H1 (cell line): ENCODE results near the gene TYRO3. TPM values are rescaled to one million over a fixed set of nuclear protein-coding genes. Genes with fewer than 3 reads are reported as not detected.

ENCODE experiments used
- CTCF ChIA-PET: fragments of 300-600 bp; sonication (Branson Sonifier 250); formaldehyde crosslinking; loops from one replicate; lab custom pipeline; 2021; ENCODE audit not compliant: partially characterized antibody; lab: Charles Lee
- POLR2A ChIA-PET: fragments of 300-600 bp; sonication (Branson Sonifier 250); formaldehyde crosslinking; loops from one replicate; lab custom pipeline; 2021; ENCODE audit warnings: inconsistent platforms; ENCODE audit not compliant: partially characterized antibody; lab: Charles Lee
- DNase-seq, 2 experiments: peaks; one replicate each; pipeline versions ENCODE4 v3.0.0 to v3.0.0-alpha.2; 2010 to 2022; ENCODE audit warnings: low spot score in 2 of 2, low read depth in 1 of 2, mixed read lengths in 1 of 2
- FAIRE-seq: peaks from 2 replicates; lab custom pipeline; 2011; peaks lifted over from hg19 to GRCh38; lab: Jason Lieb, UNC
- H2AFZ ChIP-seq: 2 replicates; pipeline ENCODE4 v1.8.1; 2012; ENCODE audit warnings: low read length, inconsistent platforms
- H2AK5ac ChIP-seq: 2 replicates; pipeline ENCODE4 v1.6.1; 2013; ENCODE audit warnings: low read depth, low read length
- H2BK120ac ChIP-seq: replicated peaks from 2 replicates; pipeline ENCODE3; 2013; ENCODE audit warnings: low read depth, low read length, inconsistent platforms
- H2BK12ac ChIP-seq: 2 replicates; pipeline ENCODE4 v1.6.1; 2013; ENCODE audit warnings: low read depth, low read length
- H2BK15ac ChIP-seq: 2 replicates; pipeline ENCODE4 v1.6.1; 2013; ENCODE audit warnings: low read length
- H2BK20ac ChIP-seq: 2 replicates; pipeline ENCODE4 v1.6.1; 2013; ENCODE audit warnings: low read length
- H2BK5ac ChIP-seq: 2 replicates; pipeline ENCODE4 v1.6.1; 2013; ENCODE audit warnings: low read depth, low read length
- H3K14ac ChIP-seq: 2 replicates; pipeline ENCODE4 v1.6.1; 2013; ENCODE audit warnings: inconsistent platforms; ENCODE audit not compliant: insufficient read length
- H3K18ac ChIP-seq: 2 replicates; pipeline ENCODE4 v1.6.1; 2013; ENCODE audit warnings: low read length; ENCODE audit errors: extremely low read depth
- H3K23ac ChIP-seq: 2 replicates; pipeline ENCODE4 v1.6.1; 2013; ENCODE audit warnings: inconsistent platforms; ENCODE audit not compliant: insufficient read length
- H3K23me2 ChIP-seq: 2 replicates; pipeline ENCODE4 v1.6.1; 2013; ENCODE audit warnings: low read depth, low read length
- H3K27ac ChIP-seq: 2 replicates; pipeline ENCODE4 v1.6.1; 2011; ENCODE audit warnings: low read depth, low read length, inconsistent platforms
- H3K27me3 ChIP-seq, 4 experiments: replicated peaks in 1 of 4; 1 replicate in 1 of 4; 2 replicates in 3 of 4; pipeline versions ENCODE4 v1.6.1 to v1.8.1; 2011 to 2013; ENCODE audit warnings: low read length in 3 of 4, mild to moderate bottlenecking in 3 of 4, inconsistent platforms in 2 of 4, mixed read lengths in 2 of 4, moderate library complexity in 1 of 4; ENCODE audit not compliant: control insufficient read depth in 3 of 4, insufficient read depth in 3 of 4; ENCODE audit errors: extremely low read depth in 1 of 4
- H3K36me3 ChIP-seq, 4 experiments: 2 replicates each; pipeline versions ENCODE4 v1.6.1 to v1.8.1; 2011 to 2013; ENCODE audit warnings: mild to moderate bottlenecking in 4 of 4, low read length in 3 of 4, moderate library complexity in 2 of 4, control low read depth in 1 of 4, inconsistent platforms in 1 of 4; ENCODE audit not compliant: insufficient read depth in 4 of 4, control insufficient read depth in 2 of 4
- H3K4ac ChIP-seq: replicated peaks from 2 replicates; pipeline ENCODE3; 2013; ENCODE audit warnings: low read length, low read depth, mixed read lengths, inconsistent platforms; ENCODE audit not compliant: insufficient read length
- H3K4me1 ChIP-seq, 4 experiments: replicated peaks in 1 of 4; 1 replicate in 1 of 4; 2 replicates in 3 of 4; pipeline versions ENCODE4 v1.6.1 to v1.8.1; 2011 to 2013; ENCODE audit warnings: low read length in 3 of 4, inconsistent platforms in 2 of 4, mixed read lengths in 1 of 4; ENCODE audit not compliant: insufficient read depth in 4 of 4, control insufficient read depth in 3 of 4
- H3K4me2 ChIP-seq, 2 experiments: 2 replicates each; pipeline versions ENCODE4 v1.6.1 to v1.8.1; 2011 to 2013; ENCODE audit warnings: low read depth in 2 of 2, low read length in 2 of 2, control low read depth in 1 of 2, inconsistent platforms in 1 of 2, mild to moderate bottlenecking in 1 of 2; ENCODE audit not compliant: insufficient read depth in 1 of 2
- H3K4me3 ChIP-seq, 4 experiments: fragments of 200-600, 300-600 bp in 1 of 4; sonication (generic), shearing (Covaris generic), sonication (Bioruptor Twin) in 1 of 4; 2 replicates each; pipeline versions ENCODE4 v1.5.1 to v1.8.1; 2011 to 2016; ENCODE audit warnings: low read length in 4 of 4, low read depth in 3 of 4, control low read depth in 2 of 4, inconsistent platforms in 2 of 4, mild to moderate bottlenecking in 2 of 4, mixed read lengths in 1 of 4, moderate library complexity in 1 of 4; ENCODE audit not compliant: insufficient read depth in 2 of 4; ENCODE audit errors: extremely low read depth in 1 of 4
- H3K56ac ChIP-seq: replicated peaks from 2 replicates; pipeline ENCODE3; 2013; ENCODE audit warnings: low read depth, mild to moderate bottlenecking, mixed read lengths, low read length, inconsistent platforms; ENCODE audit not compliant: insufficient read length
- H3K79me1 ChIP-seq: 2 replicates; pipeline ENCODE4 v1.6.1; 2013; ENCODE audit warnings: low read depth, low read length, control low read depth
- H3K79me2 ChIP-seq, 2 experiments: 2 replicates each; pipeline versions ENCODE4 v1.6.1 to v1.8.1; 2012 to 2013; ENCODE audit warnings: low read length in 2 of 2, mild to moderate bottlenecking in 2 of 2, inconsistent platforms in 1 of 2; ENCODE audit not compliant: insufficient read depth in 2 of 2, control insufficient read depth in 1 of 2
- H3K9ac ChIP-seq, 4 experiments: replicated peaks in 1 of 4; 1 replicate in 1 of 4; 2 replicates in 3 of 4; pipeline versions ENCODE4 v1.6.1 to v1.8.1; 2011 to 2013; ENCODE audit warnings: low read depth in 3 of 4, low read length in 3 of 4, control low read depth in 2 of 4, mild to moderate bottlenecking in 2 of 4, moderate library complexity in 2 of 4, inconsistent platforms in 1 of 4; ENCODE audit errors: extremely low read depth in 1 of 4
- H3K9me3 ChIP-seq, 2 experiments: 2 replicates each; pipeline versions ENCODE4 v1.6.1 to v1.8.1; 2012 to 2013; ENCODE audit warnings: mild to moderate bottlenecking in 2 of 2, moderate library complexity in 2 of 2, control low read depth in 1 of 2, inconsistent platforms in 1 of 2, low read depth in 1 of 2, low read length in 1 of 2, mixed read lengths in 1 of 2; ENCODE audit not compliant: insufficient read depth in 2 of 2
- H4K20me1 ChIP-seq, 2 experiments: replicated peaks in 1 of 2; 2 replicates each; pipeline versions ENCODE3 to v1.8.1; 2011 to 2013; ENCODE audit warnings: inconsistent platforms in 2 of 2, low read length in 2 of 2, mild to moderate bottlenecking in 1 of 2; ENCODE audit not compliant: insufficient read depth in 2 of 2, control insufficient read depth in 1 of 2
- H4K5ac ChIP-seq: 2 replicates; pipeline ENCODE4 v1.6.1; 2013; ENCODE audit warnings: low read length, low read depth, mixed read lengths, inconsistent platforms; ENCODE audit not compliant: insufficient read length
- H4K8ac ChIP-seq: 2 replicates; pipeline ENCODE4 v1.8.0; 2013; ENCODE audit warnings: mild to moderate bottlenecking, moderate library complexity, low read length, inconsistent platforms; ENCODE audit not compliant: insufficient read depth; ENCODE audit errors: extremely low read depth
- H4K91ac ChIP-seq: replicated peaks from 2 replicates; pipeline ENCODE3; 2013; ENCODE audit warnings: low read length, mixed read lengths, inconsistent platforms; ENCODE audit not compliant: insufficient read length
- SP2 ChIP-seq: IDR thresholded peaks from 2 replicates; pipeline ENCODE4 v1.6.1; 2012; ENCODE audit warnings: mild to moderate bottlenecking, low read length, inconsistent platforms
- WGBS, 2 experiments: shearing (Covaris generic) in 1 of 2; methylation state at CpG; one replicate each; pipeline versions ENCODE4 v1.1.6 to v1.1.7; 2013 to 2015; ENCODE audit warnings: low lambda C conversion rate in 2 of 2, mixed read lengths in 2 of 2, inconsistent platforms in 1 of 2, low coverage in 1 of 2, missing lambda C conversion rate in 1 of 2; ENCODE audit not compliant: insufficient replicate concordance in 2 of 2, insufficient coverage in 1 of 2, insufficient read length in 1 of 2; ENCODE audit errors: extremely low coverage in 1 of 2, missing lambda C conversion rate in 1 of 2; 5-methylcytosine and 5-hydroxymethylcytosine counted together
- polyA plus RNA-seq, 7 experiments: library from polyadenylated mRNA; depleted of rRNA in 3 of 7; stranded (reverse) in 5 of 7; unstranded in 2 of 7; fragments of >200 nt in 5 of 7; fragments of 200-250 nt in 2 of 7; gene quantifications; 1 replicate in 5 of 7; 2 replicates in 1 of 7; 4 replicates in 1 of 7; pipeline versions ENCODE4 v1.2.1 to v1.2.3, GENCODE V29; 2011 to 2013; ENCODE audit warnings: missing spikeins in 2 of 7, mixed read lengths in 2 of 7
- total RNA-seq: library from RNA; stranded (reverse); fragmentation: NEBNext Ultra II Directional; extraction: Animal tissue kit (Norgen Biotek cat#: 25700); gene quantifications from 2 replicates; pipeline ENCODE4 v1.2.1, GENCODE V29; 2021

Gene TYRO3
- total and polyA plus RNA-seq, 2 of the 8 experiments (the other 6 are each of a cell fraction or from before 2014, with no cell fraction given), result 82.7 to 98.8 TPM

- H3K36me3 ChIP-seq, result peaks cover 38 to 78% (median 48%) of the 10 kb centered on the region in 4 experiments
- POLR2A ChIA-PET, result interaction anchor here (1.2 to 29.7 kb wide), 3 partner anchors 9 to 31 kb away, joined by 3 to 643 read pairs (median 643); partner anchors contain the start of gene TYRO3
- WGBS, 2 experiments, result 96% methylated on average over 8 of the region's 8 CpGs; no CpG with 5 or more reads in 1 of the 2 experiments
These were observed 13.9 kb downstream of the TYRO3 start for GRCh38 chr15:41572866-41573265.

More at GRCh38 chr15:41572866-41573265, 13.9 kb downstream of the TYRO3 start:
- H3K14ac ChIP-seq, result no peak overlapping the region
- H3K79me1 ChIP-seq, result no peaks in the 10 kb centered on the region; the same call in 1 of the 2 replicates
- no peak overlapping the region for H3K23ac ChIP-seq
- no peak overlapping the region for H4K5ac ChIP-seq
- H3K4me2 ChIP-seq, result no peak overlapping the region
- peaks cover 0 to 12% (median 11%) of the 10 kb centered on the region in 4 experiments; a peak in 6 of 7 replicates for H3K4me1 ChIP-seq
- H2AK5ac ChIP-seq, result no peak overlapping the region
- no peak overlapping the region for H3K4ac ChIP-seq
- no peak overlapping the region for H3K56ac ChIP-seq
- H2BK15ac ChIP-seq, result no peak overlapping the region
- no peaks in the 10 kb centered on the region; the same call in none of the 2 replicates for H3K23me2 ChIP-seq
- peaks cover 0 to 6% of the 10 kb centered on the region in 2 experiments for H4K20me1 ChIP-seq
- H3K79me2 ChIP-seq, result no peaks in the 10 kb centered on the region
- no peak overlapping the region for H3K4me3 ChIP-seq
- no peak overlapping the region for H4K91ac ChIP-seq
- no peak overlapping the region for H3K18ac ChIP-seq
- H3K27ac ChIP-seq, result no peak overlapping the region
- H2AFZ ChIP-seq, result no peak overlapping the region
- no peak for TF ChIP-seq SP2
- no peak overlapping the region; a peak in 1 of 7 replicates for H3K9ac ChIP-seq
- H4K8ac ChIP-seq, result no peak overlapping the region
- no peak overlapping the region for H2BK120ac ChIP-seq
- no peaks in the 10 kb centered on the region for H3K9me3 ChIP-seq
- no peaks in the 10 kb centered on the region for H3K27me3 ChIP-seq
- no peak overlapping the region for H2BK20ac ChIP-seq
- H2BK12ac ChIP-seq, result no peak overlapping the region
- CTCF ChIA-PET, result interaction anchor here (0.6 to 4.6 kb wide), 5 partner anchors 10 to 239 kb away, joined by 3 to 36 read pairs (median 4); no protein-coding TSS in a partner anchor
- no peak overlapping the region for H2BK5ac ChIP-seq
- DNase-seq (no peak), FAIRE-seq (no peak)
